Astrocyte of the spinal cord (primary cell): ENCODE results near the gene NPDC1.

Experiments
- DNase-seq: peaks from one replicate; pipeline ENCODE4 v3.0.0; 2011; ENCODE audit warnings: low read depth, low spot score
- H3K4me3 ChIP-seq: 2 replicates; pipeline ENCODE4 v1.5.1; 2011; ENCODE audit warnings: low read depth, mild to moderate bottlenecking, low read length, moderate library complexity
- CTCF ChIP-seq: IDR thresholded peaks from 2 replicates; pipeline ENCODE4 v1.5.1; 2012; ENCODE audit warnings: low read depth, mild to moderate bottlenecking, low read length, inconsistent platforms
- in situ Hi-C: cut with HindIII; loops from 2 replicates; pipeline ENCODE4 v1.10.0; 2017; ENCODE audit warnings: low sequenced_read_pairs

The NPDC1 gene

GRCh38 chr9:137030538-137031527 is 15.1 kb downstream of the NPDC1 start:
- no peak for TF ChIP-seq CTCF
- in situ Hi-C loops, result loop anchor here (25.0 kb wide), 1 partner anchor 94 kb away; the partner anchor contains the start of genes C8G and FBXW5
- no peak overlapping the region for H3K4me3 ChIP-seq
- DNase-seq, result no peak

GRCh38 chr9:137030006-137030405 is 16.0 kb downstream of the NPDC1 start:
- no peak overlapping the region for H3K4me3 ChIP-seq
- in situ Hi-C loops, result loop anchor here (25.0 kb wide), 1 partner anchor 93 kb away; the partner anchor contains the start of genes C8G and FBXW5
- TF ChIP-seq CTCF, result no peak
- no peak for DNase-seq

- in situ Hi-C loops, result loop anchor here (25.0 kb wide), 1 partner anchor 92 kb away; the partner anchor contains the start of genes C8G and FBXW5
- H3K4me3 ChIP-seq, result no peak overlapping the region
- TF ChIP-seq CTCF, result peak; percentile 97
- no peak for DNase-seq
These were observed 16.7 kb downstream of the NPDC1 start for GRCh38 chr9:137029058-137029936.

GRCh38 chr9:137028263-137029057 is 17.5 kb downstream of the NPDC1 start:
- peak; percentile 48 for TF ChIP-seq CTCF
- peak overlapping the region; percentile 41 for H3K4me3 ChIP-seq
- no peak for DNase-seq
- in situ Hi-C loops, result loop anchor here (25.0 kb wide), 1 partner anchor 91 kb away; the partner anchor contains the start of genes C8G and FBXW5

- no peak for TF ChIP-seq CTCF
- no peak for DNase-seq
- in situ Hi-C loops, result loop anchor here (25.0 kb wide), 1 partner anchor 90 kb away; the partner anchor contains the start of genes C8G and FBXW5
- H3K4me3 ChIP-seq, result peak within 1 kb of the TSS; percentile 41
These were observed 18.4 kb downstream of the NPDC1 start, which contains the start of gene ABCA2 for GRCh38 chr9:137027369-137028262. Gene ABCA2, minus strand, starts transcription at chr9:137028237. Its CDS starts 97 bp downstream, at chr9:137028140.
